ENCODE results near the gene EIF1.

- TF ChIP-seq CTCF (IDR thresholded peaks at IDR 0.05; ENCODE audit: poor library complexity, severe bottlenecking) (no peak), EZH2 (IDR thresholded peaks at IDR 0.05; ENCODE audit: borderline replicate concordance, insufficient read depth, low read length, poor library complexity, severe bottlenecking) (no peak)
These were observed 6.9 kb upstream of the EIF1 start for GRCh38 chr17:41681776-41682175.
